ENCODE results near the gene PANX2. TPM values are rescaled to one million over a fixed set of nuclear protein-coding genes. Genes with fewer than 3 reads are reported as not detected.
"Not testable (repeated sequence)": the region's sequence is repeated elsewhere in the genome, so short reads cannot be mapped to it uniquely, and the experiment has no call there.

PANX2 gene
- 1 to 10 TPM; 2.1 to 2.5 TPM for total RNA-seq

- H3K27ac Mint-ChIP-seq = peak within 1 kb of the TSS; percentile 14 to 44
- ATAC-seq (peak in 1 of 2 donors; percentile 23), DNase-seq (ENCODE audit: low spot score in 2 of 2) (peak in 1 of 2 donors; percentile 58)
- no peaks in the 10 kb centered on the region for H3K9me3 Mint-ChIP-seq
- no peaks in the 10 kb centered on the region for H3K36me3 Mint-ChIP-seq
These were observed at the start of gene PANX2 for GRCh38 chr22:50170453-50171318. PANX2 (plus strand) TSS chr22:50170731; CDS start chr22:50170731, 0 bp downstream.

- Mint-ChIP-seq H3K9me3 (peaks cover 8 to 9% of the 10 kb centered on the region in 2 donors), H3K27ac (no peak overlapping the region), H3K36me3 (peaks cover 7 to 13% of the 10 kb centered on the region in 2 donors)
- no peak for ATAC-seq
- DNase-seq (ENCODE audit: low spot score in 2 of 2) = no peak
These were observed 49.3 kb upstream of the PANX2 start for GRCh38 chr22:50121202-50121740.

DNA sequence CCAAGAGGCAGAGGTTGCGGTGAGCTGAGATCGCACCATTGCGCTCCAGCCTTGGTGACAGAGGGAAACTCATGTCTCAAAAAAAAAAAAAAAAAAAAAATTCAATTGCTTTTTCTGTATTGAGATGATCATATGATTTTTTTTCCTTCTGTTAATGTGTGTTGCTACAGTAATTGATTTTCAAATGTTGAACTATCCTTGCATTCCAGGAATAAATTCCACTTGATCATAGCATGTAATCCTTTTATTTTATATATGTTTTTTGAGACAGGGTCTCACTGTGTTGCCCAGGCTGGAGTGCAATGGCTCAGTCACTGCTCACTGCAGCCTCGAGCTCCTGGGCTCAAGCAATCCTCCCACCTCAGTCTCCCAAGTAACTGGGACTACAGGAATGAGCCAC is 47.4 kb upstream of the PANX2 start:
- Mint-ChIP-seq H3K36me3 (peaks cover 7 to 13% of the 10 kb centered on the region in 2 donors), H3K9me3 (peaks cover 8 to 9% of the 10 kb centered on the region in 2 donors), H3K27ac (no peak overlapping the region)
- no peak for ATAC-seq
- no peak for DNase-seq (ENCODE audit: low spot score in 2 of 2)

- no peak for ATAC-seq
- Mint-ChIP-seq H3K27ac (no peak overlapping the region), H3K9me3 (peaks cover 8 to 9% of the 10 kb centered on the region in 2 donors), H3K36me3 (peaks cover 7 to 13% of the 10 kb centered on the region in 2 donors)
- no peak for DNase-seq (ENCODE audit: low spot score in 2 of 2)
These were observed 45.5 kb upstream of the PANX2 start for GRCh38 chr22:50125029-50125428.

DNA sequence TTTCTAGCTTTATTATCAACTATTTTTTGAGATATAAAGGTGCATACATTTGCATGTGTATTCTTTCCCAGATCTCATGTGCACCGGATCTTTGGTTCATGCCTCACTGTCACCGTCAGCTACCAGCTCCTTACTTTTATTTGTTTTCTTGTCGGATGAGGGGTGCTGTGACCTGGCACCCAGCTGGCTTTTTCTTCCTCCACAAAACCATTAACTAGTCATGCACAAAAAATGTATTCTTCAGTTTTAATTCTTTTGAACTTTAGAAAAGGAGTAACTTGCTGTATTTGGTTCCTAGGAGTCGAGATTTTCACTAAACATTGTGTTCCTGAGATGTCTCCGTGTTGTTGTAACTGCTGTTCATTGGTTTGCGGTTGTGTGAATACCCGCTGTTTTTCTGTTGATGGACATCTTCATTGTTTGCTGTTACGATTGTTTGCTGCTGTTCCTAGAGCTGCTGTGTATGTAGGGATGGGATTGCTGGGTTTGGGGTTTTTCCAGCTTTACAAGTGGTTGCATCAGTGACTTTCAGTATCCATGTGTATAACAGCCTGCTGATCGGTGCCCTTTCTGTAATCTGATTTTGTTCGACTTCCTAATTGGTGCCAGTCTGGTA is 41.3 kb upstream of the PANX2 start:
- ATAC-seq = no peak
- DNase-seq (ENCODE audit: low spot score in 2 of 2) = no peak
- H3K36me3 Mint-ChIP-seq = peaks cover 4 to 9% of the 10 kb centered on the region in 2 donors
- peaks cover 3 to 4% of the 10 kb centered on the region in 2 donors for H3K9me3 Mint-ChIP-seq
- H3K27ac Mint-ChIP-seq = no peak overlapping the region

GRCh38 chr22:50131894-50132293 is 38.6 kb upstream of the PANX2 start:
- DNase-seq (ENCODE audit: low spot score in 2 of 2) = no peak
- H3K36me3 Mint-ChIP-seq = no peaks in the 10 kb centered on the region
- no peaks in the 10 kb centered on the region for H3K9me3 Mint-ChIP-seq
- no peak overlapping the region for H3K27ac Mint-ChIP-seq
- ATAC-seq = no peak

GRCh38 chr22:50134481-50134880 is 36.0 kb upstream of the PANX2 start:
- ATAC-seq = no peak
- Mint-ChIP-seq H3K27ac (no peak overlapping the region), H3K9me3 (no peaks in the 10 kb centered on the region), H3K36me3 (no peaks in the 10 kb centered on the region)
- no peak for DNase-seq (ENCODE audit: low spot score in 2 of 2)

GRCh38 chr22:50136581-50137015 is 33.9 kb upstream of the PANX2 start:
- DNase-seq (ENCODE audit: low spot score in 2 of 2) (no peak), ATAC-seq (no peak)
- Mint-ChIP-seq H3K9me3 (no peaks in the 10 kb centered on the region), H3K27ac (no peak overlapping the region), H3K36me3 (no peaks in the 10 kb centered on the region)

DNA sequence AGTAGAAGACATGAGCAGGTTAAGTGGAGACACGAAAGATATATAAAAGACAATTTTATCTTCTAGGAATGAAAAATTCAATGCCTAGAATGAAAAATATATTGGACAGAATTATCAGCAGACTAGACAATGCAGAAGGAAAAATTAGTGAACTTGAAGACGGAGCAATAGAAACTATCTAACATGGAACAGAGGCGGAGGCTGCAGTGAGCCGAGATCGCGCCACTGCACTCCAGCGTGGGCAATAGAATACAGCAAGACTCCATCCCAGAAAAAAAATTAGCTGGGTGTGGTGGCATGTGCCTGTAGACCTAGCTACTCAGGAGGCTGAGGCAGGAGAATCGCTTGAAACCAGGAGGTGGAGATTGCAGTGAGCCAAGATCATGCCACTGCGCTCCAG is 33.3 kb upstream of the PANX2 start:
- H3K27ac Mint-ChIP-seq = not testable (repeated sequence)

GRCh38 chr22:50138041-50138440 is 32.5 kb upstream of the PANX2 start:
- H3K36me3 Mint-ChIP-seq = no peaks in the 10 kb centered on the region
- DNase-seq (ENCODE audit: low spot score in 2 of 2) (no peak), ATAC-seq (no peak)
- no peaks in the 10 kb centered on the region for H3K9me3 Mint-ChIP-seq
- no peak overlapping the region for H3K27ac Mint-ChIP-seq

More for the DNA sequence above, 33.3 kb upstream of the PANX2 start:
- not testable (repeated sequence) for H3K9me3 Mint-ChIP-seq; DNase-seq (ENCODE audit: low spot score in 2 of 2); ATAC-seq; H3K36me3 Mint-ChIP-seq

DNA sequence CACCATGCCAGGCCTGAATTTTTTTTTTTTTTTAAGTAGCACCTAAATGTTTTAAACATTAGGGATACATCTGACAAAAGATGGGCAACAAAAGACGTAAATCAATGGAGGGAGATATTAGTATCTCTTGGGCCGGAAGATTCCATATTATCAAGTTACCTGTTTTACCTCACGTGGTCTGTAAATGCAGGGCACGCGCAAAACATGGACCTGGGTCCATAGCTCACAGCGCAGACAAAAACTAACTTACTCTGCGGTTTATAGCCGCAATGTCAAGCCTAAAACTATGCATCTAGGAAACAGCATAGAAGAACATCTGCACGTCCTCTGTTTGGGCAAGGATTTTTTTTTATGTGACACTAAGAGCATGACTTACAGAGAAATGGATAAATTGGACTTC is 31.5 kb upstream of the PANX2 start:
- Mint-ChIP-seq H3K9me3 (no peaks in the 10 kb centered on the region), H3K27ac (no peak overlapping the region), H3K36me3 (no peaks in the 10 kb centered on the region)
- DNase-seq (ENCODE audit: low spot score in 2 of 2) = no peak
- ATAC-seq = no peak

DNA sequence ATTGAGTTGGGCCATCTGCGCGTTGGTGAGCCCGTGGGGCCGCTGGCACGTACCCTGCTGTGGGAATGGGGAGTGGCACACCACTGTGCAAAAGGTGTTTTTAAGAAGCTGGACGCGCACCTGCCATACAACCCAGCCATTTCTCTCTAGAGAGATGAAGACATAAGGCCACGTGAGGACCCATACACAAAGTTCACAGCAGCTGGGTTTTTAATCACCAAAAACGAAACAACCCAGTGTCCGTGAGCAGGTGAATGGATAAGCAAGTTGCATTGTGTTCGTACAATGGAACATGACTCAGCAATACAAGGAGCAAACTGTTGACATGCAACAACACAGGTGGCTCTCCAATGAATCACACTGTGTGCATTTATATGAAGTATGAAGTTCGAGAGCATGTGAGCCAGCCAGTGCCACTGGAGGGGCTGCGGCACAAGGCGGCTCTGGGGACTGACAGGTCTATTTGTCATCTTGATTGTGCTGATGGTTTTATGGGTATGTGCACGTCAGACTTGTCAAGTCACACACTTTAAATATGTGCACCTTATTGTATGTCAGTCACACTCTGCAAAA is 30.6 kb upstream of the PANX2 start:
- H3K9me3 Mint-ChIP-seq = no peaks in the 10 kb centered on the region
- no peak for ATAC-seq
- no peaks in the 10 kb centered on the region for H3K36me3 Mint-ChIP-seq
- DNase-seq (ENCODE audit: low spot score in 2 of 2) = no peak
- no peak overlapping the region for H3K27ac Mint-ChIP-seq

GRCh38 chr22:50140615-50141014 is 29.9 kb upstream of the PANX2 start:
- ATAC-seq (no peak), DNase-seq (ENCODE audit: low spot score in 2 of 2) (no peak)
- Mint-ChIP-seq H3K36me3 (no peaks in the 10 kb centered on the region), H3K27ac (no peak overlapping the region), H3K9me3 (no peaks in the 10 kb centered on the region)

- ATAC-seq (no peak), DNase-seq (ENCODE audit: low spot score in 2 of 2) (no peak)
- Mint-ChIP-seq H3K36me3 (no peaks in the 10 kb centered on the region), H3K9me3 (no peaks in the 10 kb centered on the region), H3K27ac (no peak overlapping the region)
These were observed 29.1 kb upstream of the PANX2 start for GRCh38 chr22:50141462-50141861.

DNA sequence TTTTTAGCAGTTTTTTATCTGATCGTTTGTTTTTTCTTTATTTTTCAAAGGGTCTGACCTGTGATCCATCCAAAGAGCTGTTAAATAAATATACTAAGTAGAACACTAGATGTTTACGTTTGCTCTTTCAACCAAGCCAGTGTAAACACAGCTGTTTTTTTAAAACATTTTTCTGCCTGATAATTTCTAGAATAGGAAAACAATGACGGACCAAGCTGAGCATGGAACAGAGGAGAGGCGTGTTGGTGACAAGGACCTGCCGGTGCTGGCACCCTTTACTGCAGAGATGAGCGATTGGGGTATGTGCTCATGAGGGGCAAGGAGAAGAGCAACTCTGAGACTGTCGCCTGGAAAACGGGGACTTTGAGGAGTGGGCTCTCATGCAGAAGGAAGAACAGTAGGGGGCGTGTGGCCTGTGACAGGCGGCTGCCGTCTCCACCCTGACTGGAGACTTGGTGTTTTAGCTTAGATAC is 28.6 kb upstream of the PANX2 start:
- ATAC-seq = no peak
- Mint-ChIP-seq H3K36me3 (no peaks in the 10 kb centered on the region), H3K9me3 (no peaks in the 10 kb centered on the region), H3K27ac (peak overlapping the region in 1 of 2 donors; percentile 1)
- no peak for DNase-seq (ENCODE audit: low spot score in 2 of 2)

DNA sequence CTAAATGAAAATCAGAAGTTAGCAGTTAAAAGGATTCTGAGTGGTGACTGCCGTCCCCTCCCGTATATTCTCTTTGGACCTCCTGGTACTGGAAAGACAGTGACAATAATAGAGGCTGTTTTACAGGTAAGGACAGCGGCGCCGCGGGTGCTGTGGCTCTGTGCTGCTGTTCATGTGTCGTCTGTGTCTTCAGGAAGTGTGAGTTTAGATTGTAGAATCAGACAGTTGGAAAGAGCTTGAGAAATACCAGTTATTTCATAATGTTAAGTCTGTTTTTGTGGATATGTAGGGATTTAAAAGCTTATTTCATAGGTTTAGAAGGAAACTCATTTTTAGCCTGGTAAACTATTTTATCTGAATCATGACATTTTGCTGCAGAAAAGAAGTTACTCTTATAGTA is 27.4 kb upstream of the PANX2 start:
- ATAC-seq = no peak
- DNase-seq (ENCODE audit: low spot score in 2 of 2) = no peak
- H3K36me3 Mint-ChIP-seq = no peaks in the 10 kb centered on the region
- no peaks in the 10 kb centered on the region for H3K9me3 Mint-ChIP-seq
- no peak overlapping the region for H3K27ac Mint-ChIP-seq

DNA sequence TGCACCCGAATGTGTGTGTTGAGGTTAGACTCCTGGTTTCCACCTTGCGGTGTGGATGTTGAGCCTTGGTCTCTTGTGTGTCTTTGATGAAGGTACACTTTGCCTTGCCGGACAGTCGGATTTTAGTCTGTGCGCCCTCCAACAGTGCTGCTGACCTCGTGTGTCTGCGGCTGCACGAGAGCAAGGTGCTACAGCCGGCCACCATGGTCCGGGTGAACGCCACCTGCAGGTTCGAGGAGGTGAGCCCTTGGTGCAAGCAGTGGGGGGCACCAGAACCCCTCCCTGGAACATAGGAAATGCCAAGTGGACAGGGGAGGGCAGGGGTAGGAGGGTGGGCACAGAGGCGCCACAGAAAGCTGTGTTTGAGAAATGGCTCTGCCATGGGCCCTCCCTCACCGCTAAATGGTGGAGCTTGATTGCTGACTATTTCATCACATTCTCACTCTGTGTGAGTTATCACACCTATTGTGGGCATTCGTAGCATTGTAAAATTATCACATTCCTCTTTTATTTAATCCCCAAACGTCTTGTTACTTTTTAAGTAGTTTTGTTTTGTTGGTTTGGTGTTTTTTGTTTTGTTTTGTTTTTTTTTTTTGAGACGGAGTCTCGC is 26.4 kb upstream of the PANX2 start:
- Mint-ChIP-seq H3K9me3 (no peaks in the 10 kb centered on the region), H3K36me3 (no peaks in the 10 kb centered on the region), H3K27ac (no peak overlapping the region)
- no peak for DNase-seq (ENCODE audit: low spot score in 2 of 2)
- ATAC-seq = no peak

Measured in activated naive CD4-positive, alpha-beta T cell treated with anti-CD3 and anti-CD28 coated beads, Interleukin-2, amount 50 U/mL, for 72 hours (primary cell).